Left hindlimb (tissue), 1 donor: Measurements from ENCODE around the gene GATA2.
A peak's percentile ranks its signal among the peaks of the same experiment; 100 is the strongest.

Source experiments
- DNase-seq: peaks from one replicate; pipeline ENCODE4 v3.0.0-alpha.2; 2018

Gene GATA2

GRCh38 chr3:128492671-128493569, at the start of gene GATA2:
TSS of gene GATA2 (minus strand) at chr3:128493201. CDS start at chr3:128487031, 6,170 bp downstream.
- peak; percentile 26 for DNase-seq

DNA sequence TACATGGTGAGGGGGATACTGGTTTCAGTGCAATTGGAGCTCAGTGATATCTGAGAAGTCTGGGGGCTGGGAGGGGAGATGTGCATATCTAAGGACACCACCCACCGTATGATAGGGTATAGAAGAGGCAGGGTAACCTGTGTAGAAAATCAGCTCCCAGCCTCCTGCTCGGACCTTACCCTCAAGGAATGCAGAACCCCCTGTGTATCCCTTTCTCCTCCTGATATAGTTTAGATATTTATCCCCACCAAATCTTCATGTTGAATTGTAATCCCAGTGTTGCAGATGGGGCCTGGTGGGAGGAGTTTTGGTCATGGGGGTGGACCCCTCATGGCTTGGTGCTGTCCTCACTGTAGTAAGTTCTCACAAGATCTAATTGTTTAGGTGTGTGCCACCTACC, 48.2 kb upstream of the GATA2 start:
- DNase-seq = no peak

DNA sequence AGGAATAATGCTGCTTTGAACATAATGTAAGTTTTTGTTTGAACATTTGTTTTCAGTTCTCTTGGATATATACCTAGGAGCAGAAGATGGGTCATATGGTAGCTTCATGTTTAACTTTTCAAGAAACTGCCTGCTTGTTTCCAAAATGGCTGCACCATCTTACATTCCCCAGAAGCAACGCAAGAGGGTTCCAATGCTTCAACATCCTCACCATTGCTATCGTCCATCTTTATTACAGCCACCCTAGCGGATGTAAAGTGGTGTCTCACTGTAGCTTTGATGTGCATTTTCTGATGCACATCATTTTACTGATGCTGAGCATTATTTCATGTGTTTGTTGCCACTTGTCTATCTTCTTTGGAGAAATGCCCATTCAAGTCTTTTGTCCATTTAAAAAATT, 46.4 kb upstream of the GATA2 start:
- DNase-seq = no peak

GRCh38 chr3:128537091-128537703, 44.2 kb upstream of the GATA2 start:
- no peak for DNase-seq

- DNase-seq = no peak
These were observed 39.3 kb upstream of the GATA2 start for GRCh38 chr3:128532012-128532983.

GRCh38 chr3:128524374-128525299, 31.6 kb upstream of the GATA2 start:
- no peak for DNase-seq

- DNase-seq = no peak
These were observed 30.6 kb upstream of the GATA2 start for GRCh38 chr3:128523591-128523990.

DNA sequence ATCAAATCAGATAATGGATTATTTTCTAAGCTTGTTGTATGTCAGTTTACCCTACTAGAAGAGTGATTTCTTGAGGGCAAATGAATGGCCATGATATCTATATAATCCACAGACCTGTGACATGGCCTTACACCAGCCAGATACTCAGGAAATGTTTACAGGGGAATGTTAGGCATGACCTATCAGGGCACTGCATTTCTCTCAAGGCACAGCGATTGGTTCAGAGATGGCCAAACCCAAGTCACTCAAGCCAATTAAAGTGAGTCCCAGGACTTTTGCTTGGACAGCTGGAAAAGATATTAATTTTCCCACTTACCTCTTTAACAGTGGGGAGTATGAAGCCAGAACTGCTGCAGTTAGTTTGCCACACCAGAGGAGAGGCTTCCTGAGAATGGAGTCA, 28.7 kb upstream of the GATA2 start:
- no peak for DNase-seq

- DNase-seq = no peak
These were observed 25.8 kb upstream of the GATA2 start for GRCh38 chr3:128518587-128519490.

DNA sequence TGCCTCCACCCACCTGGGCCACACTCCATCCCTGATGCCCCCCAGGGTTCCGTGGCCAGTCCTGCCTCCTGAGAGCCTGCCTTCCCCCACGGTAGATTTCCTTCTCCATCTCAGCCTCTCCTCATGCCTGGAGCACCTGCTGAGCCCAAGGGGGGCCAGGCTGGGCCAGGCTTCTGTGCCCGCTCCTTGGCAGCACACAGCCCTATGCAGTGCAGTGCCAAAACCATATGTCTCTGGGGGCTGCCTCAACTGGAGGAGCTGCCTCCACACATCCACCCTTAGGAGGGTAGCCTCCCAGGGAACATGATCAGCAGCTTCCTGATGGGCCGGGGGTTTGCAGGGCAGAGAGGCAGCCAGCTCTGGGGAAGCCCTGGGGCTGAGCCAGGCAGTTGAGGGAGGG, 24.6 kb upstream of the GATA2 start:
- DNase-seq = no peak

DNA sequence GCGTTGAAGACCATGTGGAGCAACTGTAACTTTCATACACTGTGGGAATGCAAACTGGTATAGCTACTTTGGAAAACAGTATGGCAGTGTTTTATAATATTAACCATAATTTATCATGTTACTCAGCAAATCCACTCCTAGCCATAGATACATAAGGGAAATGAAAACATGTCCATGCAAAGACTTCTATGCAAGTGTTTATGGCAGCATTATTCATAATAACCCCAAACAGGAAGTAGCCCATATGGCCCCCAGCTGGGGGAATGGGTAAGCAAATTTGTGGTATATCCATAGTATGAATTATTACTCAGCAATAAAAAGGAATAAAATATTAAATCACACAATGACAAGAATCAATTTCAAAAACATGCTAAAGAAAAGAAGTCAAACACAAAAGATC, 23.0 kb upstream of the GATA2 start:
- no peak for DNase-seq

- no peak for DNase-seq
These were observed 15.9 kb upstream of the GATA2 start for GRCh38 chr3:128508852-128509251.

DNA sequence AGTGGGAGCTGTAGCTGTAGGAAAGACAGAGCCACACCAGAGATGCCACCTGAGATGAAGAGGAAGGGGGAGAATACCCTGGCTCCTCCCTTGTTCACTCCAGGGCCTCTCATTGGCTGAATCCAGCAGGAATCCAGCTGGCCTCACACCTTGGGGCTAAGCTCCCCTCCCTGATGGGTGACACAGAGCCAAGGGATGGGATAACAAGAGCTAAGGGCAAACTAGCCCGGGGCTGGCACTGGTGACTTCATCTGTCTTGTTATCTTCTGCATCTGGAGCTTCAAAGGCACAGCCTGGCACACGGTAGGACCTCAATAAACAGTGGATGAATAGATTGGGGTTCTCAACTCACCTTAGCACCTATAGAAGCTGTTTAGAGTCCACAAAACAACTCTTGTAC, 13.8 kb upstream of the GATA2 start:
- DNase-seq = no peak

GRCh38 chr3:128505771-128506170, 12.8 kb upstream of the GATA2 start:
- DNase-seq = no peak

DNA sequence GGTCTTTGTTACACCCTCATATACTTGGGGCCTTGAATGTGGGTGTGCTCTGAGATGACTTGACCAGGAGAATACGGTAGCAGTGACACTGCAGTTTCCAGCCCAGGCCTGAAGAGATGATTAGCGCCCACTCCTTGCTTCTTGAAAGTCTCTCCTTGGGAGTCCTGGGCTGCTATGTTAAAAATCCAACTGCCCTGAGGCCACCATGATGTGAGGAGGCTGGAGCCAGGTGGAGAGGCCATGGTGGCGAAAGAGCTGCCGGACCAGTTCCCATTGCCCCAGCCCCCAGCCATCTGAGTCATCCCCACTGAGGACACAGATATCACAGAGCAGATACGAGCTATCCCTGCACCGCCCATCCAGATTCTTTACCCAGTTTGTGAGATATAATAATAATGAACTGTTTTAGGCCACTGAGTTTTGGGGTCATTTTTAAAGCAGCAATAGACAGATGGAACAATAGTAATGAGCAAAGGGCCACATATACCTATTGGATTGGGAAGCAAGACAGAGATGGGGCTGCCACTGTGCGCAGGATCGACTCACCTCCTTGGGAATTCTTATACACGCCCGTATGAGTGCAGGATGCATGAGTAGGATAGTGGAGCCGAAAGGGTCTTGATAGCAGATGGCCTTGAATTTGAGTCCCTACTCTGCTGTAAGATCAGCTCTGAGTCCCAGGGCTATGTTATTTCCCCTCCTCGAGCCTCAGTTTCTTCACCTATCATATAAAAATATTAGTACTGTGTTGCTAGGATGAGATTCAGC, 12.1 kb upstream of the GATA2 start:
- DNase-seq = no peak

DNA sequence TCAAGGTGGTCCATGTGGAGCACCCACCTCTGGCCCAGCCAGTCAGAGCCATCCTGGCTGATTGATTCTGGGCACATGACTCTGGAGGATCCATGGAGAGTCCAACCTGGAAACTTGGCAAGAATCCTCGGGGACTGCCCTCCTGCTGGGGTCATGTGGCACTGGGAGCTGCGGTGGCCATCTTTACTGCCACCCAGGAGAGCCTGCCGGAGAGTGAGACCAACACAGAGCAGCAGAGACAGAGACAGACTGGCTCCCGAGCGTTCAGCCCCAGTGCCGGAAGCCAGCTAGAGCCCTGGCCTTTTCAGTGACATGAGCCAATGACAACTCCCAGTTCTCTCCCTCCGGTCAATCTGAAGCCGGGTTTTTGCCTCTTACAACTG, 11.5 kb upstream of the GATA2 start:
- no peak for DNase-seq

DNA sequence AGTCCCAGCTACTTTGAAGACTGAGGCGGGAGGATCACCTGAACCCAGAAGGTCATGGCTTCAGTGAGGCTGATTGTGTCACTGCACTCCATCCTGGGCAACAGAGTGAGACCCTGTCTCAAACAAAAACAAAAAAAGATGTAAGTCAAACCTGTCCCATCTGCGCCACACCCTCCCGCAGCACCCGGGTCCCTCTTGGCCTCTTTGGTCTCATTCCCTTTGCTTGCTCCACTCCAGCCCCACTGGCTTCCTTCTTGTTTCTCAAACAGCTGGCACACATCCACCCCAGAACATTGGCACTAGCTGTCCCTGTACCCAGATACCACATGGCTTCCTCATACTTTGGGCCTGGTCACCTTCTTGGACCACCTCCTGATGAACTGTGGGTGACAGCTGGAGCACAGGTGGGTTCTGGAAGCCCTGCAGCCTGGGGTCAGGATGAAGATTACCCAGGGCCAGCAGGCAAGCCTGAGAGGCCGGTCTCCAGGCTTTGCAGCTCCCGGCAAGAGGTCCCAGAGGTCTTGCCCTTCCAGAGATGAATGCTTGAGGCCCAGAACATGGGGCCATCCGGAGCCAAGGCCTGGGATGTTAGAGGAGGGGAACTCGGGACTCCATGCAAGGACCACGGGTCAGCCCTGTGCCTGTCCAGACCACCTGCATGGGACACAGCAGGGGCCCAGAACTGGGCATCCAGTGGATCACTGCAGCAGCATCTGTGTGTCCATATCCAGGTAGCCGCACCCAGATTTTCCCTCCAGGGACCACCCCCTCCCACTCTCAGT, 10.9 kb upstream of the GATA2 start:
- DNase-seq = no peak

DNA sequence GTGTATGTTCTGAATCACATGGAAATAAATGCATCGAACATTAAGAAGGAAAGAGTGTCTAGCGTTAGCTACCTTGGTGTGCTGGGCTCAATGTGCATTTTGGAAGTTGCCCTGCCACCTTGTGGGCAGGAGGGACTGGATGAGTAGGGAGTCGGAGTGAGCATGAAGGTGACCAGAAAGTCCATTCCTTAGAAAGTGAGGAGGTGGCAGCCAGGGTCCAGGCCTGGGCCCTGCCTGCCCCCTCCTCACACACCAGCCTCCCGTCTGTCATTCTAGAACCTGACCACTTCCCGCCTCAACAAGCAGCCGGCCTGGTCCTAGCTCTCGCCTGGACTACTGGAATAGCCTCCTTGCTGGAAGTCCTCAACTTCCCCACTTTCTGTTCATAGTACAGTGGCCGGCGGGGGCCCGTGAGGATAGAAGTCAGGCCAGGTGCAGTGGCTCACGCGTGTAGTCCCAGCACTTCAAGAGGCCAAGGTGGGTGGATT, 10.2 kb upstream of the GATA2 start:
- no peak for DNase-seq

- DNase-seq = no peak
These were observed 9.7 kb upstream of the GATA2 start for GRCh38 chr3:128502712-128503111.
